ENCODE data around the gene FAM171A1. TPM values are rescaled to one million over a fixed set of nuclear protein-coding genes. Genes with fewer than 3 reads are reported as not detected.
"Not testable (repeated sequence)": the region's sequence is repeated elsewhere in the genome, so short reads cannot be mapped to it uniquely, and the experiment has no call there.

The FAM171A1 gene
- total RNA-seq, 2 donors from 2014 or later, result 14.8 to 16.1 TPM

GRCh38 chr10:15232279-15232678, 138.8 kb downstream of the FAM171A1 start:
- DNase-seq (no peak), ATAC-seq (no peak)
- intact Hi-C loops (cut with DNase I), result no loop called here

- DNase-seq, result no peak
- no peak for ATAC-seq
- intact Hi-C loops (cut with DNase I), result no loop called here
These were observed 139.7 kb downstream of the FAM171A1 start for GRCh38 chr10:15231426-15231825.

GRCh38 chr10:15230257-15230656, 140.8 kb downstream of the FAM171A1 start:
- ATAC-seq (no peak), DNase-seq (no peak)
- intact Hi-C loops (cut with DNase I), result no loop called here

- ATAC-seq, result no peak
- DNase-seq, result no peak
- intact Hi-C loops (cut with DNase I), result no loop called here
These were observed 141.8 kb downstream of the FAM171A1 start for GRCh38 chr10:15229268-15229667.

- intact Hi-C loops (cut with DNase I), result no loop called here
- DNase-seq, result no peak
- ATAC-seq, result no peak
These were observed 142.7 kb downstream of the FAM171A1 start for GRCh38 chr10:15228426-15228825.

- DNase-seq, result no peak
- intact Hi-C loops (cut with DNase I), result no loop called here
- peak in 1 of 2 donors; percentile 50 for ATAC-seq
These were observed 143.3 kb downstream of the FAM171A1 start for GRCh38 chr10:15227611-15228372.

- ATAC-seq (peak in 1 of 2 donors; percentile 75), DNase-seq (no peak)
- intact Hi-C loops (cut with DNase I), result no loop called here
These were observed 145.6 kb downstream of the FAM171A1 start for GRCh38 chr10:15225511-15225910.

- intact Hi-C loops (cut with DNase I), result no loop called here
- DNase-seq (no peak), ATAC-seq (no peak)
These were observed 146.1 kb downstream of the FAM171A1 start for GRCh38 chr10:15224948-15225347.

GRCh38 chr10:15223174-15223573, 147.9 kb downstream of the FAM171A1 start:
- peak in 1 of 2 donors; percentile 67 for ATAC-seq
- intact Hi-C loops (cut with DNase I), result no loop called here
- no peak for DNase-seq

GRCh38 chr10:15222511-15222910, 148.6 kb downstream of the FAM171A1 start:
- ATAC-seq, result no peak

GRCh38 chr10:15220445-15220844, 150.6 kb downstream of the FAM171A1 start:
- no peak for DNase-seq
- no peak for ATAC-seq
- intact Hi-C loops (cut with DNase I), result no loop called here

More at GRCh38 chr10:15222511-15222910, 148.6 kb downstream of the FAM171A1 start:
- intact Hi-C loops (cut with DNase I), result no loop called here
- no peak for DNase-seq

GRCh38 chr10:15216700-15217099, 154.4 kb downstream of the FAM171A1 start:
- DNase-seq, result no peak
- intact Hi-C loops (cut with DNase I), result no loop called here
- no peak for ATAC-seq

GRCh38 chr10:15214237-15214636, 156.9 kb downstream of the FAM171A1 start:
- no peak for ATAC-seq
- no peak for DNase-seq
- intact Hi-C loops (cut with DNase I), result loop anchor here in 1 of 2 donors (5.0 kb wide), 1 partner anchor 158 kb away; the partner anchor contains the start of gene FAM171A1

- ATAC-seq (no peak), DNase-seq (no peak)
- intact Hi-C loops (cut with DNase I), result loop anchor here in 1 of 2 donors (5.0 kb wide), 1 partner anchor 159 kb away; the partner anchor contains the start of gene FAM171A1
These were observed 157.6 kb downstream of the FAM171A1 start for GRCh38 chr10:15213461-15213861.

- intact Hi-C loops (cut with DNase I), result loop anchor here (2.0 to 5.0 kb wide), 2 partner anchors 159 to 161 kb away; partner anchors contain the start of gene FAM171A1 (in 2 of the 2)
- peak in 1 of 2 donors; percentile 40 for ATAC-seq
These were observed 159.6 kb downstream of the FAM171A1 start for GRCh38 chr10:15211464-15211979.

GRCh38 chr10:15210521-15210920, 160.6 kb downstream of the FAM171A1 start:
- intact Hi-C loops (cut with DNase I), result loop anchor here (2.0 to 5.0 kb wide), 2 partner anchors 160 to 162 kb away; partner anchors contain the start of gene FAM171A1 (in 2 of the 2)
- DNase-seq, result no peak
- ATAC-seq, result no peak

More at GRCh38 chr10:15211464-15211979, 159.6 kb downstream of the FAM171A1 start:
- DNase-seq, result no peak

- peak; percentile 83 to 88 for ATAC-seq
- intact Hi-C loops (cut with DNase I), result loop anchor here (2.0 to 5.0 kb wide), 2 partner anchors 161 to 162 kb away; partner anchors contain the start of gene FAM171A1 (in 2 of the 2)
- DNase-seq, result peak; percentile 88
These were observed 161.1 kb downstream of the FAM171A1 start for GRCh38 chr10:15209827-15210509.

- DNase-seq, result no peak
- no peak for ATAC-seq
- intact Hi-C loops (cut with DNase I), result no loop called here
These were observed 162.9 kb downstream of the FAM171A1 start for GRCh38 chr10:15208221-15208620.

- ATAC-seq; DNase-seq; intact Hi-C loops (cut with DNase I): not testable (repeated sequence)
These were observed 163.7 kb downstream of the FAM171A1 start for GRCh38 chr10:15207410-15207809.

- intact Hi-C loops (cut with DNase I), result no loop called here
- DNase-seq (no peak), ATAC-seq (no peak)
These were observed 168.4 kb downstream of the FAM171A1 start for GRCh38 chr10:15202639-15203038.

Data from left cardiac atrium (tissue), 4 donors.